Thyroid gland (tissue), 4 donors: Measurements from ENCODE around the gene BTRC. TPM values are rescaled to one million over a fixed set of nuclear protein-coding genes. Genes with fewer than 3 reads are reported as not detected.
A peak's percentile ranks its signal among the peaks of the same experiment; 100 is the strongest.

Experiments
- DNase-seq, 2 donors: peaks; one replicate each; pipeline ENCODE4 v3.0.0-alpha.2; 2019
- H3K27ac ChIP-seq, 3 donors: fragments of 200-600 bp; sonication (generic); 1 replicate in 2 of 3; 2 replicates in 1 of 3; pipeline ENCODE4 v1.5.1; 2016 to 2019; ENCODE audit warnings: mild to moderate bottlenecking in 1 of 3, moderate library complexity in 1 of 3
- H3K27me3 ChIP-seq: fragments of 200-600 bp; sonication (generic); one replicate; pipeline ENCODE4 v1.5.1; 2019
- H3K36me3 ChIP-seq, 2 donors: fragments of 200-600 bp; sonication (generic); one replicate each; pipeline ENCODE4 v1.5.1; 2016 to 2019
- H3K4me1 ChIP-seq, 2 donors: fragments of 200-600 bp; sonication (generic); one replicate each; pipeline ENCODE4 v1.5.1; 2017 to 2019
- H3K4me3 ChIP-seq, 3 donors: fragments of 200-600 bp; sonication (generic); replicated peaks in 1 of 3; 1 replicate in 2 of 3; 2 replicates in 1 of 3; pipeline ENCODE4 v1.5.1; 2016; ENCODE audit warnings: mild to moderate bottlenecking in 1 of 3
- H3K9me3 ChIP-seq: fragments of 200-600 bp; sonication (generic); one replicate; pipeline ENCODE4 v1.5.1; 2017
- CTCF ChIP-seq, 6 experiments: fragments of 200-600 bp in 3 of 6; fragments of 450-650 bp in 3 of 6; sonication (generic) in 3 of 6; IDR thresholded peaks; one replicate each; pipeline ENCODE4 v1.5.1; 2016 to 2019; ENCODE audit warnings: antibody characterized with exemption in 6 of 6, mild to moderate bottlenecking in 2 of 6, inconsistent platforms in 1 of 6, moderate library complexity in 1 of 6
- POLR2A ChIP-seq, 2 donors: fragments of 450-650 bp; IDR thresholded peaks; one replicate each; pipeline ENCODE4 v1.6.1; 2017; ENCODE audit warnings: antibody characterized with exemption in 2 of 2, mild to moderate bottlenecking in 2 of 2, moderate library complexity in 1 of 2
- WGBS, 2 donors: methylation state at CpG; one replicate each; pipeline ENCODE4 v1.1.5; 2017; 5-methylcytosine and 5-hydroxymethylcytosine counted together
- intact Hi-C: fragments of 100-400 bp; cut with DNase I; formaldehyde crosslinking; loops from one replicate; pipeline ENCODE4 v1.15.1; 2023
- total RNA-seq, 4 donors: library from RNA; depleted of rRNA; stranded (reverse); fragments of >200 nt; gene quantifications; one replicate each; pipeline ENCODE4 v1.2.3, GENCODE V29; 2016

The BTRC gene
- total RNA-seq, 4 donors from 2014 or later: 14.5 to 70.4 (median 22.7) TPM

DNA sequence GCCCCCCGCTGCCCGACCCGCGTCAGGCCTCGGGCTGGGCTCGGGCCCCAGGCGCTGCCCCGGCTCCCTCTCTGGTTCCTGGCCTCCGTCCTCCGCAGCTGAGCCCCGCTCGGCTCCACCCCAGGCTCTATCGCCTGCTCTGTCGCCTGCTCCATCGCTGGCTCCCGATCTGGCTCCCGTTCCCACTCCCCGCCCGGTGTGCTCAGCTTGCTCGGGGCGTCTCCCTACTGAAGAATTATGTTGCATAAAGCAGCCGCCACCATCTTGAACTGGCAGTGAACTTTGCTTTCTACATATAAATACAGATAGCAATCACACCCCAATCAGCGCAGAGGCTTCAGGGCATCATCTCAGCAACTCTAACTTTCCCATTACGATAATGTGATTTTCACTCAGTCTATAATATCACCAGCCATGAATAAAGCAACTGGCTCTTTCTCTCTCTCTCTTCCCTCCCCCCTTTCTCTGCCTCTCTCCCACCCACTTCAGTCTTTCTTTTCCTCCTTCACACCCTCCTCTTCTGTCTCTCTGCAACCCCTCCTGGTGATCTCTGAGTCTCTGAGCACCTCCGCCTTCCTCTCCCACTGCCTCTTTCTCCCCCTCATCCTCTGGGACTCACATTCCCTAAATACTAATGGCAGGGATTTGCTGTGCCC is 43.3 kb upstream of the BTRC start:
- no peaks in the 10 kb centered on the region for H3K27me3 ChIP-seq
- peaks cover 11 to 20% of the 10 kb centered on the region in 2 donors for H3K4me1 ChIP-seq
- 16 to 18% methylated on average over 18 to 19 of the region's 25 CpGs for WGBS, 2 donors
- TF ChIP-seq POLR2A (IDR thresholded peaks at IDR 0.05) (no peak), CTCF (IDR thresholded peaks at IDR 0.05) (no peak)
- DNase-seq: no peak
- peak overlapping the region in 1 of 3 donors; percentile 4 for H3K4me3 ChIP-seq
- no peaks in the 10 kb centered on the region for H3K36me3 ChIP-seq
- H3K9me3 ChIP-seq: no peaks in the 10 kb centered on the region
- intact Hi-C loops: no loop called here
- no peak overlapping the region for H3K27ac ChIP-seq

DNA sequence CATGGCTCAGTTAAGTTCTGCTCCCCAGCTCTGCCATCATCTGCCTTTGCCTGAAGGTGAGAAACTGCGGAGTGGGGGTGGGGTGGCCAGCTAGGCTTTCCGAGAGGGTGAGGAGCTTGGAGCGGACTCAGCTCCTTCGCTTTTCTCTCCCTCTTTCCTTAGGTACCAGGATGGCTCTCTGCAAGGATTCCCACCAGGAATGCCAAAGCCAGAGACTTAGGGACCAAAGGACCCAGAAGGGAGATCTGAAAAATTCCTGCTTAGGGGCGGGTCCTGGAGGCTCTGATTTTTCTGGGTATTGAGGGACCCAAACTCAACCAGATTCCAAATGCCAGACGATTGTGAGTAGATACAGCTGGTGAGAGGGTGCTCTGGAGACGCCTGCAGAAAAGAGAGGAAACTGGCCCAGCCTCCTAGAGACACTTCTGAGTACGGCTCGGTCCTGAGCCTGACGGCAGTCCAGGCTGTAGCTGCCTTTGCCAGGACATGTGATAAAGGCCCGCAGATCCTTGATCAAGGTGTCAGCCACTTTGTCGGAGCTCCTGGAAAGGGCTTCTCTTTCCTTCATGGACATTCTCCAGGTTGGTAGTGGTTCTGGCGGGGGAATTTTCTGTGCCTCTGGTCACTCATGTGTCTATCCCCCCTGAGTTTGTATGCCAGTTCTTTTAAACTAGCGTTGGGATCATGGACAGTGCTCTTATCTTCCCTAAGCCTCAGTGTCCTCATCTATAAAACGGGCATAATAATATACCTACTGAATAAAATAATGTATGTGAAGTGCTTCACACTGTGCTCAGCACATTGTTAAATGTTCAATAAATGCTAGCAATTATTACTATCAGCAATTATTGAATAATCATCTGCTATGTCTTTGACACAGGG is 42.5 kb upstream of the BTRC start:
- Histone ChIP-seq H3K4me3 (no peak overlapping the region), H3K27ac (no peak overlapping the region), H3K36me3 (no peaks in the 10 kb centered on the region), H3K27me3 (no peaks in the 10 kb centered on the region), H3K4me1 (peaks cover 11 to 20% of the 10 kb centered on the region in 2 donors), H3K9me3 (no peaks in the 10 kb centered on the region)
- intact Hi-C loops: no loop called here
- peak; percentile 58 to 60 for DNase-seq
- WGBS, 2 donors: 23 to 24% methylated on average over 12 to 15 of the region's 15 CpGs
- TF ChIP-seq POLR2A (IDR thresholded peaks at IDR 0.05) (no peak), CTCF (IDR thresholded peaks at IDR 0.05) (no peak)

- Histone ChIP-seq H3K27ac (no peak overlapping the region), H3K4me1 (no peaks in the 10 kb centered on the region), H3K36me3 (no peaks in the 10 kb centered on the region), H3K4me3 (no peak overlapping the region), H3K9me3 (no peaks in the 10 kb centered on the region), H3K27me3 (no peaks in the 10 kb centered on the region)
- TF ChIP-seq POLR2A (IDR thresholded peaks at IDR 0.05) (no peak), CTCF (IDR thresholded peaks at IDR 0.05) (no peak)
- intact Hi-C loops: no loop called here
- no peak for DNase-seq
- 77 to 83% methylated on average over 3 of the region's 3 CpGs for WGBS, 2 donors
Measured at GRCh38 chr10:101319241-101319915, 34.6 kb upstream of the BTRC start.

GRCh38 chr10:101321073-101321472 is 32.9 kb upstream of the BTRC start:
- no peaks in the 10 kb centered on the region for H3K36me3 ChIP-seq
- no peak overlapping the region for H3K4me3 ChIP-seq
- H3K4me1 ChIP-seq: no peaks in the 10 kb centered on the region
- intact Hi-C loops: no loop called here
- no peak overlapping the region for H3K27ac ChIP-seq
- no peak for DNase-seq
- WGBS, 2 donors: 91 to 94% methylated on average over 2 to 4 of the region's 4 CpGs
- TF ChIP-seq CTCF (IDR thresholded peaks at IDR 0.05) (no peak), POLR2A (IDR thresholded peaks at IDR 0.05) (no peak)
- no peaks in the 10 kb centered on the region for H3K27me3 ChIP-seq
- no peaks in the 10 kb centered on the region for H3K9me3 ChIP-seq
